GM18870 (cell line): ENCODE results near the gene CD44.

Source experiments
- ATAC-seq: cut with Tn5 transposase; IDR thresholded peaks from one replicate; pipeline ENCODE4 v1.9.1; 2021; ENCODE audit warnings: moderate library complexity; ENCODE audit not compliant: unreplicated experiment

Gene CD44

GRCh38 chr11:35111161-35112055 lies 27.6 kb upstream of the CD44 start:
- ATAC-seq, result no peak

DNA sequence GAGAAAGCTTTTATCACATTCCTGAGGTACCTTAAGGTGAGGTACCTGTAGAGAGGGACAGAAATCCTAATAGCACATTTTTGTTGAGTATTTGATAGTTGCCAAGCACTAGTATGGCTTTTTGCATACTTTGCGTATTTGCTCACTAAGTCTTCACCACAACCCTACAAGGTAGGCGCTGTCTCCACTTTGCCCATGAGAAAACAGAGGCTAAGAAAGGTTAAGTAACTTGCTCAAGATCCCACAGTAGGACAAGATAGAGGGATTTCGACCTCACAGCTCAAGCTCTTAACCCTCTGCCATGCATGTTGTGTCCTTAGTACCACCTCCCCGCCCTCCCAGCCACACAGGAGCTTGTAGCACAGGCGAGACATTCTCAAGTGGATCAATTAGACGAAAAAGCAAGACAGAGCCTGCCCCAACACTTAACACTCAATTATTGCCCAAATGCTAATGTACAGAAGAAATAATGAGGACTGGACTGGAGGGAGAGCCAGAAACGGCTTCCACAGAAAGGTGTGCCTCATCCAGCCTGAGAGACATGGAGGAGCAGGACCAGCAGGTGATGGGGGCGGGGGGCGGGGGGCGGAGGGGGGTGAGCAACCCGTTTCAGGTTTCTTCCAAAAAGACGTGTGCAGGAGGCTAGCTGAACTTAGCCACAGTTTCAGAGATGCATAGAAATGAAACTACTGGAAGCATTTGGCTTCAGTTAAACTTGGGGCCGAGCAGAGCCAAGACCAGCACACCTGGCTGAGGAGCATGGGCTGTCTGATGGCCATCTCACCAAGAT lies 26.7 kb upstream of the CD44 start:
- ATAC-seq, result no peak

GRCh38 chr11:35112846-35113105 lies 26.2 kb upstream of the CD44 start:
- ATAC-seq, result no peak

DNA sequence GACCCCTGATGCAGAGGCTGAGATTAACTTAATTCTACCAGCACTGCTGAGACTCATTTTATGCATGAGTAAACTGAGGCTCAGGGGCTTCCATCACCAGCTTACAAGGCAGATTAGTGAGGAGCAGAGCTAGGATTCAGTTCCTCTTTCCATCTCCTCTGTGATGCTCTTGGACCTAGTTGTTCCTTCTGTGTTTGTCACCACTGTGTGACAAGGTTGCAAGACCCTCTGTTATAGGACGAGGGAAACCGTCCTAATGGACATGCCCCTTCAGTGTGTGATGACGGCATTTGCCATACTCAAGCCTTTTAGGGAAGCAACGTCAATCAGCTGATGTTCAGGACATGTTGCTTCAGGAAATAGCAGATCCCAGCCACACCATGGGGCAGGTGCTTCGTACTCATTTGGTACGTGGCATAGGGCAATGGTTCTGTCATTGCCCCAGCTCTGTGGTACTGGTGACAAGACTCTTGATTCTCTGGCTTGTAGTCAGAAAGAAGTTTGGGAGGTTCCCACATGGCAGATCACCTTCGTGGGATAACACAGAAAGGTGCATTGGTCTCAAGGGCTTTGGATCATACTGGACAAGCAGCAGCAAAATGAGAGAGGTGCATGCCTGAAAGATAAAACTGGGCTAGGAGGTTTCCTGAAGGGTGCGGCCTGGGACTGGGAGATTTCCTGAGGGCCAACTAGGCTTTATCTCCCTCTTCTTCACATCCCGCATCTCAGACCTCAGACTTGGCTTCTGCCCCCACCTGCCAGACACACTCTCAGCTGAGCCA lies 23.9 kb upstream of the CD44 start:
- no peak for ATAC-seq

GRCh38 chr11:35115688-35116030 lies 23.3 kb upstream of the CD44 start:
- no peak for ATAC-seq

DNA sequence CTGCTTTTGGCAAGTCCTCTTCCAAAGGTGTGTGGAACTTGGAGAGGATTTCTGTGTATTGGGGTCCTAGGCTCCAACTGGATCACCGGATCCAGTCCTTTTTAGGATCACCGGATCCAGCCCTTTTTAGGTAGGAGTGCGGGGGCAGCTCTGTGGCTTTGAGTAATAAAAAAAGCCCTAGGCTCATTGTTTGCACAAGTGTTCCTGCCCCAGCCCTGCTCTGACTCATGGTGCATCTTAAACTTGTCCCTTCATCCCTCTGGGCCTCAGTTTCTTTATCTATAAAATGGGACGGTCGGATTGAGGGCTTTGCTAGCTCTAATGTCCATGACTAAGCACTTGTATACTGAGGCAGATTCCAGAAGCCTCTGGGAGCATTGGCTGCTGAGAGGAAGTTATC lies 22.7 kb upstream of the CD44 start:
- ATAC-seq, result no peak

GRCh38 chr11:35116762-35117640 lies 22.0 kb upstream of the CD44 start:
- ATAC-seq, result no peak

DNA sequence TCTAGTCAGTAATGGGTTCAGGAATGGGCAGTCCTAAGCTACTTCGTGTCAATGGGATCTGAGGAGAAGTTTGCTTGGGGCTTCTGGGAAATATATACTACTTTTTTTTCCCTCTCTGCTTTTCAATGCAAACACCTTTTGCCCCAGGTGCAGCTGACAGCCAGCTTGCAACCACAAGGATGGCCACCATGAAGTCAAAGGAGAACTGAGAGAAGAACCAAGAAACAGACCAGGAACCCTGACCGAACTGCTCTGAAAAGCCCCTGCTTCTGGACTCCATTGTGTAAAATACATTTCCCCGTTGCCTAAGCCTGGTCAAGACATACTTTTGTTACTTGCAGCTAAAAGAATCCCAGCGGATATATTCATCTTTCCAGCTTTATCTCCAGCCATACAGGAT lies 20.1 kb upstream of the CD44 start:
- peak; percentile 76 for ATAC-seq

GRCh38 chr11:35121326-35121865 lies 17.6 kb upstream of the CD44 start:
- no peak for ATAC-seq

DNA sequence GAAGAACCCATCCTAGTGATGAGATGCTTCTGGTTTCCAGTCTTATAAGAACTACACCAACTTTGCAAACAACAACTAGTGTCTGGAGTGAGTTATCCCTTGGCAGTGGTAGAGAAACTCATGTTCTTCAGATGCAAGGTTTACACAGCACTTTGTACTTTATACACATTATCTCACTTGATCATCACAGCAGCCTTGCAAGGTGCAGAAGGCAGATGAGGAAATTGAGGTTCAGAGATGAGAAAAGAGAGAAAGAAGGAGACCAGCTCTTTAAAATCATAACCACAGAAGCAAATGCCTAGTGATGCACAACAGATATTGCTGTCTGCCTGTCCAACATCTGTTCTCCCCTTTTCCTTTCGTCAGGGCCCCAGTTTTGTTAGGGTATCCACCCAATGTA lies 16.7 kb upstream of the CD44 start:
- ATAC-seq, result no peak

- ATAC-seq, result peak; percentile 62
Measured at GRCh38 chr11:35126000-35126878, 12.7 kb upstream of the CD44 start.

GRCh38 chr11:35126879-35127581 lies 11.9 kb upstream of the CD44 start:
- no peak for ATAC-seq

DNA sequence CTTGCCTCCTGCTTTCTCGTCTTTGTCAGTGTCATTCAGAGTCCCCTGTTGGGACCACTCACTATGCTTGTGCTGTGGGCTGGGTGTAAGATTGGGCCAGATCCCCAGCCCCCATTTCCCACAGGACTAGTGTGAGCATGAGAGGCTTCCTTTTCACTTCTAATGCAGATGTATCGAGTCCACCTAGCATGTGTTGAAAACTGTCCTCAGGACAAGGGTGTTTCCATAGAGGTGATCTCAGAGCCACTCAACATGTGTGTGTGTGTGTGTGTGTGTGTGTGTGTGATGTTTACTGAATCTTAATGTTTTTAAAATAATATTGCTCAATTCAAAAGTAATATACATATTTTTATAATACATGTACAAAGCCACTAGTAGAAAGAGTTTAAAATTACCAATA lies 11.4 kb upstream of the CD44 start:
- ATAC-seq, result no peak

DNA sequence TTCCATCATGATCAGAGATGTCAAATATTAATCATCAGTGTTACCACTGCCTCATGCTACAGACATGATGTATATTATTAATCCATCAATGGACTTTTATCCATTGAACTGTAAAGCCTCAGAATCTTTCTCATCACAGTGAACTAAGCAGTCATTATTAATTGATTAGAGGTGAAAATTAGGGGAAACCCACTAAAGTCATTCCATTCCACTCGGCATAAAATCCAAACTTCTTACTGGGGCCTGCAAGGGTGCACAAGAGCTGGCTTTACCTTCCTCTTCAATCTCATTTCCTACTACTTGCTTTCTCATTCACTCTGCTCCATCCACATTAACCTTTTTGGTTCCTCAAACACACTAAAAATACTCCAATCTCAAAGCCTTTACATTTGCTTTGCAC lies 7.9 kb upstream of the CD44 start:
- ATAC-seq, result no peak

GRCh38 chr11:35131886-35132285 lies 7.1 kb upstream of the CD44 start:
- ATAC-seq, result no peak

DNA sequence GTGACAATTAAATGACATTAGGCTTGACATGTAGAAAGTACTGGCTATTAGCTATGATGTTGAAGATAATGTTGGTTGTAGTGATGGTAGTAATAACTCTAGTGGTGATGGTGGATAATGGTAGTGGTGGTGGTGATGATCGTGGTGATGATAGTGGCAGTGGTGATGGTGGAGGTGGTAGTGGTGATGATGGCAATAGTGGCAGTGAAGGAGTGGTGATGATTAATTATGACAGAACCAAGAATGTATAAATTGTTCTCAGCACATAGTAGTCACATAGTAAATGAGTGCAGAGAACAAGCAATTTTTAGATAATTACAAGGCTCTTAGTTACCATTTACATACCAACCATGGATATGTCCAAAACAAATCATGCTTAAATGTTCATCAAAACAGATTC lies 5.3 kb upstream of the CD44 start:
- ATAC-seq, result no peak

GRCh38 chr11:35134403-35135148 lies 4.4 kb upstream of the CD44 start:
- no peak for ATAC-seq

DNA sequence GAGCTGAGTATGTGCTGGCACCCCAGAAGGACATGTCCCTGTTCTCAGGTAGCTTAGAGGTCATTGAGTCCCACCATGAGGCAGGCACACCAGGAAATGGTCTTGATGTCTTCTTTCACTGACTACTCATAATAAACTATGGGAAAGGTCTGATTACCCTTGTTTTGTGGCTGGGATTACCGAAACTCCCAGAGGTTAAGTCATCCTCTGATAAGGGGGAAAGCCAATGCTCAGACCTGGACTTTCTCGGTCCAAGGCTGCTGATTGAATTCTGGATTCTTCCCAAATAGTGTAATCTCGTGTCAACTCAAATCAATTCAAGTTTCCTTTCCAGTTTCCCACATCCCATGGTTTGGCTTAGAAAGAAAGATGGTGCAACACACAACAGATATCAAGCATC lies 3.7 kb upstream of the CD44 start:
- no peak for ATAC-seq
